GM21447 (cell line): ENCODE data around the gene MICALL2.

Experiments used
- ATAC-seq: cut with Tn5 transposase; IDR thresholded peaks from one replicate; pipeline ENCODE4 v1.9.1; 2021; ENCODE audit not compliant: unreplicated experiment

Gene MICALL2

GRCh38 chr7:1419310-1419634 is 40.0 kb downstream of the MICALL2 start:
- no peak for ATAC-seq

GRCh38 chr7:1418505-1419309 is 40.6 kb downstream of the MICALL2 start:
- ATAC-seq: no peak

GRCh38 chr7:1415389-1415990 is 43.8 kb downstream of the MICALL2 start:
- no peak for ATAC-seq

GRCh38 chr7:1413936-1414639 is 45.2 kb downstream of the MICALL2 start:
- no peak for ATAC-seq

GRCh38 chr7:1412322-1413261 is 46.7 kb downstream of the MICALL2 start:
- ATAC-seq: no peak

- ATAC-seq: no peak
Observed at GRCh38 chr7:1411414-1411813, 47.9 kb downstream of the MICALL2 start.

- no peak for ATAC-seq
Observed at GRCh38 chr7:1410992-1411391, 48.3 kb downstream of the MICALL2 start.

GRCh38 chr7:1409555-1409954 is 49.7 kb downstream of the MICALL2 start:
- ATAC-seq: no peak

GRCh38 chr7:1408466-1408865 is 50.8 kb downstream of the MICALL2 start:
- ATAC-seq: no peak

GRCh38 chr7:1407892-1408291 is 51.4 kb downstream of the MICALL2 start:
- ATAC-seq: no peak

GRCh38 chr7:1404898-1405548 is 54.2 kb downstream of the MICALL2 start:
- no peak for ATAC-seq

GRCh38 chr7:1404460-1404809 is 54.8 kb downstream of the MICALL2 start:
- ATAC-seq: no peak

- no peak for ATAC-seq
Observed at GRCh38 chr7:1403638-1404459, 55.4 kb downstream of the MICALL2 start.

- ATAC-seq: no peak
Observed at GRCh38 chr7:1402791-1403637, 56.3 kb downstream of the MICALL2 start.

- ATAC-seq: no peak
Observed at GRCh38 chr7:1402110-1402790, 57.0 kb downstream of the MICALL2 start.

- no peak for ATAC-seq
Observed at GRCh38 chr7:1401011-1401410, 58.3 kb downstream of the MICALL2 start.

- no peak for ATAC-seq
Observed at GRCh38 chr7:1400371-1400770, 58.9 kb downstream of the MICALL2 start.
